ENCODE data around the gene SMAD4. TPM values are rescaled to one million over a fixed set of nuclear protein-coding genes. Genes with fewer than 3 reads are reported as not detected.

Gene SMAD4
- total and polyA plus RNA-seq, 5 experiments from 2014 or later, result 46.0 to 169 (median 69.2) TPM

DNA sequence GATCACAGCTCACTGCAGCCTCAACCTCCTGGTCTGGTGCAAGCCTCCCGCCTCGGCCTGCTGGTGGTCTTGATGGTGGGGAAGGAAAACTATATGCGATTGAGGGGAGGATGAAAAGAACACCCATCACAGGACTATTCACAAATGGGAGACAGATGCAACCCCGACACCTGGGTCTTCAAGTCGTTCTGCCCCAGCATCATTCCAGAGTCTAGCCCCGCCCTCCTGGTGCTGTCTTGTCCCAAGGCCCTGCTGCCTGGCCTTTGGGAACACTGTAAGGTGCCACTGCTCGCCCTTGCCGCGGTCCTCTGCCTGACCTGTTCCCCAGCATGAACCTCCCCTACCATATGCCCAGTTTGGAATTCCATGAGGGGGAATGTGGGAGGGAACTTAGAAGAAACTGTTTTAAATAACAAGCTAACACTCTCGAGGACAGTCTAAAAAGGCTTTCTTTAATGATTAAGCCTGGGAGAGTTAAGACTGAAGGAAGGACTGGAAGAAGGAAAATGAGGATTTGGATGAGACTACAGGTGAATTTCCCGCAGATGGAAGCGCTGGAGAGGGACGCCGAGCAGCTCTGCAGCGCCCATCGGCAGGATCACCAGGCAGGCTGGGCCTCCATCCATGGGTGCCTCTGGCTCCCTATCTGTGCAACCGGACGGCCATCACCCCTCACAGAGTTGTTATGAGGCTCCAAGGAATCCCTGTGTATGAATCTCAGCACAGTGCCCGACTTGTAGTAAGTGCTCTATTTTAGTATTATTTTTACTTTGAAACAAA lies 92.4 kb downstream of the SMAD4 start:
- no peak for ATAC-seq
- Mint-ChIP-seq H3K36me3 (no peaks in the 10 kb centered on the region), H3K4me1 (peaks cover 0 to 2% (median 0%) of the 10 kb centered on the region in 4 donors)

DNA sequence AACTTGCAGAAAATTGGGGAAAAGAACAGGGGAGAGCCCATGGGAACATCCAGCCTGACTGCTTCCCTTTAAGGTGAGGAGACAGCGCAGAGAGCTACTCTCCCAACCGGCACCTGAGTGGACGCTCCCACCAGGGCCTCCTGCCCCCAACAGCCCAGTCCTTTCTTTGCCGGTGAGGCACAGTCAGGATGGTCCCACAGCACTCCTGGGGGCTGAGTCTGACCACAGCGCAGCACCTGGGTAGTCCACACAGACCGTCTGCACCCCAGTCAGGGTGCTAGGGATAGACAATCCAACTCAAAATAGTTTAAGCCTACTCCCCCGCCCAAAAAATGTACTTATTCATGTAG lies 93.0 kb downstream of the SMAD4 start:
- POLR2A ChIA-PET, result no interaction called here
- Mint-ChIP-seq H3K4me3 (no peak overlapping the region), H3K9me3 (peaks cover 0 to 12% (median 4%) of the 10 kb centered on the region in 9 donors), H3K27ac (no peak overlapping the region), H3K36me3 (no peaks in the 10 kb centered on the region), H3K4me1 (peaks cover 0 to 2% (median 0%) of the 10 kb centered on the region in 4 donors), H3K27me3 (peaks cover 0 to 11% (median 2%) of the 10 kb centered on the region in 5 donors)
- ATAC-seq (no peak), DNase-seq (no peak)

More for the DNA sequence above, 92.4 kb downstream of the SMAD4 start:
- peak overlapping the region in 1 of 10 donors; percentile 33 for H3K27ac Mint-ChIP-seq
- peaks cover 0 to 12% (median 5%) of the 10 kb centered on the region in 9 donors for H3K9me3 Mint-ChIP-seq
- no peak for DNase-seq
- H3K27me3 Mint-ChIP-seq, result peaks cover 0 to 11% (median 2%) of the 10 kb centered on the region in 5 donors
- POLR2A ChIA-PET, result no interaction called here
- no peak overlapping the region for H3K4me3 Mint-ChIP-seq

DNA sequence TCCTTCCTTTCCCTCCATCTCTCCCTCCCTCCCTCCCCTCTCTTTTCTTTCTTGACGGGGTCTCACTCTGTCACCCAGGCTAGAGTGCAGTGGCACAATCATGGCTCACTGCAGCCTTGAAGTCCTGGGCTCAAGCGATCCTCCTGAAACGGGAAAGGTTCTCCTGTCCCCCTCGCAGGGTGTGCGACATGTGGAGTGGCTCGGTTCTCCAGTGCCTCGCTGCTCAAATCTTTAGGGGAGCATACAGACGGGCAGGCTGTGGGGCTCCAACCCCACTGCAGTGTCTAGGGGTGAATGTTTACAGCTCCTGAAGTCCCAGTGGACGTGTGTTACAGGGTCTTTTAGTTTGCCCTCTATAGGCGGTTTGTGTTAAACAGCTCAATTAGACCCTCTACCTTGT lies 93.5 kb downstream of the SMAD4 start:
- H3K36me3 Mint-ChIP-seq, result no peaks in the 10 kb centered on the region
- peaks cover 0 to 2% (median 0%) of the 10 kb centered on the region in 4 donors for H3K4me1 Mint-ChIP-seq
- H3K4me3 Mint-ChIP-seq, result no peak overlapping the region
- peaks cover 0 to 11% (median 2%) of the 10 kb centered on the region in 5 donors for H3K27me3 Mint-ChIP-seq
- H3K9me3 Mint-ChIP-seq, result peaks cover 0 to 8% (median 0%) of the 10 kb centered on the region in 9 donors
- no peak for DNase-seq
- POLR2A ChIA-PET, result no interaction called here
- no peak for ATAC-seq
- H3K27ac Mint-ChIP-seq, result no peak overlapping the region

- H3K27me3 Mint-ChIP-seq, result peaks cover 0 to 11% (median 2%) of the 10 kb centered on the region in 5 donors
- peaks cover 0 to 5% (median 0%) of the 10 kb centered on the region in 9 donors for H3K9me3 Mint-ChIP-seq
- ATAC-seq, result no peak
- peaks cover 0 to 2% (median 0%) of the 10 kb centered on the region in 4 donors for H3K4me1 Mint-ChIP-seq
- no peak overlapping the region for H3K4me3 Mint-ChIP-seq
- DNase-seq, result no peak
- POLR2A ChIA-PET, result no interaction called here
- no peaks in the 10 kb centered on the region for H3K36me3 Mint-ChIP-seq
- H3K27ac Mint-ChIP-seq, result no peak overlapping the region
Measured at GRCh38 chr18:51123936-51124486, 94.0 kb downstream of the SMAD4 start.

- H3K27ac Mint-ChIP-seq, result no peak overlapping the region
Measured at GRCh38 chr18:51125976-51126375, 96.0 kb downstream of the SMAD4 start.

DNA sequence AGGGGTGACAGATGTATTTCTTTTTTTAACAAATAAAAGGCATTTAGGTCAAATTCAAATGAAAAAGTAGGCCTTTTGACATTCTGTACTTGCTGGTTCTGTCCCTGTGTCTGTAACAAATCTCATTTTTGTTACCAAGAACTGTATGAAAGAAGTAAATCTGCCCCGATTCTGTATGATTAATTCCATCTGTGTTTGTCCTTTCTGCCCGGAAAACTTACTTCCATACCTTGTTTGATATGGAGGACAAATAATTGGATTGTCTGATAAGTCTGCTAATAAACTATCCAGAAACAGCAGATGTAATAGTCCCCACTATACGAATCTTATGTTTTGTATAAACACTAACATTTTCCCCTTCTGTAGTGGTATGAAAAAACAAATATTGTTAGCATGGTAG lies 97.7 kb downstream of the SMAD4 start:
- no peak overlapping the region for H3K27ac Mint-ChIP-seq
- no peak overlapping the region for H3K4me3 Mint-ChIP-seq
- ATAC-seq (no peak), DNase-seq (no peak)
- peaks cover 0 to 11% (median 2%) of the 10 kb centered on the region in 5 donors for H3K27me3 Mint-ChIP-seq
- H3K4me1 Mint-ChIP-seq, result peaks cover 0 to 2% (median 0%) of the 10 kb centered on the region in 4 donors
- no peaks in the 10 kb centered on the region for H3K9me3 Mint-ChIP-seq
- no peaks in the 10 kb centered on the region for H3K36me3 Mint-ChIP-seq
- POLR2A ChIA-PET, result no interaction called here

More at GRCh38 chr18:51125976-51126375, 96.0 kb downstream of the SMAD4 start:
- Mint-ChIP-seq H3K4me1 (peaks cover 0 to 2% (median 0%) of the 10 kb centered on the region in 4 donors), H3K27me3 (peaks cover 0 to 11% (median 2%) of the 10 kb centered on the region in 5 donors), H3K4me3 (no peak overlapping the region), H3K9me3 (no peaks in the 10 kb centered on the region), H3K36me3 (no peaks in the 10 kb centered on the region)
- ATAC-seq (no peak), DNase-seq (no peak)
- POLR2A ChIA-PET, result no interaction called here

GRCh38 chr18:51128533-51128932 lies 98.5 kb downstream of the SMAD4 start:
- DNase-seq (no peak), ATAC-seq (no peak)
- Mint-ChIP-seq H3K9me3 (no peaks in the 10 kb centered on the region), H3K36me3 (no peaks in the 10 kb centered on the region), H3K27ac (no peak overlapping the region), H3K4me1 (peaks cover 0 to under 1% (median 0%) of the 10 kb centered on the region in 4 donors), H3K27me3 (peaks cover 0 to 11% (median 0%) of the 10 kb centered on the region in 5 donors), H3K4me3 (no peak overlapping the region)
- POLR2A ChIA-PET, result no interaction called here

GRCh38 chr18:51132256-51132935 lies 102.4 kb downstream of the SMAD4 start:
- no peaks in the 10 kb centered on the region for H3K36me3 Mint-ChIP-seq
- H3K27me3 Mint-ChIP-seq, result peaks cover 0 to 3% (median 0%) of the 10 kb centered on the region in 5 donors
- H3K4me3 Mint-ChIP-seq, result no peak overlapping the region
- H3K4me1 Mint-ChIP-seq, result peaks cover 0 to 2% (median 0%) of the 10 kb centered on the region in 4 donors
- POLR2A ChIA-PET, result no interaction called here
- no peak overlapping the region for H3K27ac Mint-ChIP-seq
- ATAC-seq, result no peak
- DNase-seq, result no peak
- no peaks in the 10 kb centered on the region for H3K9me3 Mint-ChIP-seq

DNA sequence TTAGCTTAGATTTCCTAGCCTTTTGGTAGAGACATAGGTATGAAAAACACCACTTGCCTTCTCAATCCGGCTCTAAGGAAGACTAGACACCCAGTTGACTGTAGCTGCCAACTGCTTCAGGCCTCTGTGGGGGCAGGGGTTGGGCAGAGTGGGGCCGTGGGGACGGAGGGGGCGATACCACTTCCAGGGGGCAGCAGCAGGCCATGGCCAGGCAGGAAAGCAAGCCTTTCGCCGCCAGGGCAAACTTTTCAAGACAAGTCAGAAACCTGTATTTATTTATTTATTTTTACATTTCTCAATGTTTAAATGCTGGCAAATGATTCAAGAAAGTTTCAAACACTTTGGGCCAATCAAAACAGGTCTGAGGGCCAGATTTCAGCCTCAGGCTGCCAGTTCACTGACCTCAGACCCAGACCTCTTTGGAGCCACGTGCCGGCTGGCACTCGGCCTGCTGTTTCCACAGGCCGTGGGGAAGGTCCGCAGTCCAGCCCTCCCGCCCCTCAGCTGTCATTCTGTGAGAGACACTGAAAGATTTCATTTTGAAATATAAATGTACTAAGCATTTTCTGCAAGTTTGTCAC lies 103.7 kb downstream of the SMAD4 start:
- POLR2A ChIA-PET, result no interaction called here
- Mint-ChIP-seq H3K4me1 (peaks cover 0 to 2% (median 0%) of the 10 kb centered on the region in 4 donors), H3K27ac (no peak overlapping the region), H3K9me3 (no peaks in the 10 kb centered on the region), H3K36me3 (no peaks in the 10 kb centered on the region), H3K4me3 (no peak overlapping the region), H3K27me3 (peaks cover 0 to 3% (median 0%) of the 10 kb centered on the region in 5 donors)
- ATAC-seq (no peak), DNase-seq (no peak)

Other genes starting within 250 kb of the SMAD4 start
- gene MRO, start 210.2 kb upstream of the SMAD4 start, total RNA-seq, result not detected
- not detected for gene MRO, start 210.2 kb upstream of the SMAD4 start, polyA plus RNA-seq
- 10 to 100 TPM; 38.1 to 44.5 TPM for gene ME2, start 151.1 kb upstream of the SMAD4 start, total RNA-seq
- 10 to 100 TPM; 39.0 to 52.3 (median 42.0) TPM for gene ME2, start 151.1 kb upstream of the SMAD4 start, polyA plus RNA-seq
- gene ELAC1, start 62.2 kb upstream of the SMAD4 start, total RNA-seq, result 10 to 100 TPM; 14.3 to 17.9 TPM
- 10 to 100 TPM; 12.6 to 19.9 (median 15.0) TPM for gene ELAC1, start 62.2 kb upstream of the SMAD4 start, polyA plus RNA-seq
- gene MEX3C, start 167.5 kb downstream of the SMAD4 start, total RNA-seq, result 10 to 100 TPM; 54.3 to 57.6 TPM
- 1 to 10 TPM; 1.7 to 7.4 (median 6.9) TPM for gene MEX3C, start 167.5 kb downstream of the SMAD4 start, polyA plus RNA-seq